Measurements from ENCODE around the gene TMEM134.

Gene TMEM134

GRCh38 chr11:67458266-67458665, 10.8 kb downstream of the TMEM134 start:
- DNase-seq (ENCODE audit: low read depth in 2 of 2), result no peak

GRCh38 chr11:67457453-67457852, 11.6 kb downstream of the TMEM134 start:
- DNase-seq (ENCODE audit: low read depth in 2 of 2), result no peak

- no peak for DNase-seq (ENCODE audit: low read depth in 2 of 2)
Observed at GRCh38 chr11:67456068-67456705, 12.9 kb downstream of the TMEM134 start.

- DNase-seq (ENCODE audit: low read depth in 2 of 2), result no peak
Observed at GRCh38 chr11:67455054-67455453, 14.0 kb downstream of the TMEM134 start, which contains the start of gene CABP4. TSS of gene CABP4 (plus strand) at chr11:67455354. CDS start at chr11:67455424, 70 bp downstream.

GRCh38 chr11:67453816-67454732, 15.0 kb downstream of the TMEM134 start:
- no peak for DNase-seq (ENCODE audit: low read depth in 2 of 2)

GRCh38 chr11:67452141-67452952, 16.7 kb downstream of the TMEM134 start, which contains the start of gene GPR152:
TSS of gene GPR152 (minus strand) at chr11:67452729. CDS start at chr11:67452724, 5 bp downstream.
- no peak for DNase-seq (ENCODE audit: low read depth in 2 of 2)

- no peak for DNase-seq (ENCODE audit: low read depth in 2 of 2)
Observed at GRCh38 chr11:67451658-67451976, 17.4 kb downstream of the TMEM134 start.

- DNase-seq (ENCODE audit: low read depth in 2 of 2), result no peak
Observed at GRCh38 chr11:67450796-67451657, 18.0 kb downstream of the TMEM134 start.

GRCh38 chr11:67449116-67449844, 19.8 kb downstream of the TMEM134 start:
- DNase-seq (ENCODE audit: low read depth in 2 of 2), result no peak

- DNase-seq (ENCODE audit: low read depth in 2 of 2), result no peak
Observed at GRCh38 chr11:67448220-67448609, 20.8 kb downstream of the TMEM134 start.

GRCh38 chr11:67445515-67445914, 23.5 kb downstream of the TMEM134 start:
- no peak for DNase-seq (ENCODE audit: low read depth in 2 of 2)

- DNase-seq (ENCODE audit: low read depth in 2 of 2), result no peak
Observed at GRCh38 chr11:67442504-67443404, 26.3 kb downstream of the TMEM134 start.

GRCh38 chr11:67441731-67442351, 27.2 kb downstream of the TMEM134 start:
- DNase-seq (ENCODE audit: low read depth in 2 of 2), result no peak

- DNase-seq (ENCODE audit: low read depth in 2 of 2), result no peak
Observed at GRCh38 chr11:67441098-67441563, 27.9 kb downstream of the TMEM134 start.

GRCh38 chr11:67440229-67441097, 28.6 kb downstream of the TMEM134 start:
- DNase-seq (ENCODE audit: low read depth in 2 of 2), result no peak

- DNase-seq (ENCODE audit: low read depth in 2 of 2), result no peak
Observed at GRCh38 chr11:67439321-67440228, 29.5 kb downstream of the TMEM134 start.

All from stimulated activated CD4-positive, alpha-beta T cell treated with anti-CD3 and anti-CD28 coated beads, Interleukin-1b, Interleukin-23, amount 100 ng/mL, for 4 hours (primary cell).